Measurements from ENCODE around the gene ZFYVE9. TPM values are rescaled to one million over a fixed set of nuclear protein-coding genes. Genes with fewer than 3 reads are reported as not detected.

Gene ZFYVE9
- polyA plus RNA-seq, 1 experiment: 9.8 TPM

- no peaks in the 10 kb centered on the region; the same call in 1 of the 2 replicates for H3K27me3 ChIP-seq (ENCODE audit: control insufficient read depth, insufficient read depth, low read length)
- no peak overlapping the region for H3K4me3 ChIP-seq (ENCODE audit: low read depth, low read length)
- TF ChIP-seq, protein P1, sequence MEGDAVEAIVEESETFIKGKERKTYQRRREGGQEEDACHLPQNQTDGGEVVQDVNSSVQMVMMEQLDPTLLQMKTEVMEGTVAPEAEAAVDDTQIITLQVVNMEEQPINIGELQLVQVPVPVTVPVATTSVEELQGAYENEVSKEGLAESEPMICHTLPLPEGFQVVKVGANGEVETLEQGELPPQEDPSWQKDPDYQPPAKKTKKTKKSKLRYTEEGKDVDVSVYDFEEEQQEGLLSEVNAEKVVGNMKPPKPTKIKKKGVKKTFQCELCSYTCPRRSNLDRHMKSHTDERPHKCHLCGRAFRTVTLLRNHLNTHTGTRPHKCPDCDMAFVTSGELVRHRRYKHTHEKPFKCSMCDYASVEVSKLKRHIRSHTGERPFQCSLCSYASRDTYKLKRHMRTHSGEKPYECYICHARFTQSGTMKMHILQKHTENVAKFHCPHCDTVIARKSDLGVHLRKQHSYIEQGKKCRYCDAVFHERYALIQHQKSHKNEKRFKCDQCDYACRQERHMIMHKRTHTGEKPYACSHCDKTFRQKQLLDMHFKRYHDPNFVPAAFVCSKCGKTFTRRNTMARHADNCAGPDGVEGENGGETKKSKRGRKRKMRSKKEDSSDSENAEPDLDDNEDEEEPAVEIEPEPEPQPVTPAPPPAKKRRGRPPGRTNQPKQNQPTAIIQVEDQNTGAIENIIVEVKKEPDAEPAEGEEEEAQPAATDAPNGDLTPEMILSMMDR (IDR thresholded peaks at IDR 0.05; ENCODE audit: insufficient read depth, low read depth, low read length): no peak
- CTCF ChIA-PET: interaction anchor here (0.8 to 2.6 kb wide), 6 partner anchors 38 to 223 kb away, joined by 3 to 31 read pairs (median 4); no protein-coding TSS in a partner anchor
- DNase-seq (ENCODE audit: low read depth): no peak
- H3K36me3 ChIP-seq (ENCODE audit: control insufficient read depth, insufficient read depth, low read length): no peaks in the 10 kb centered on the region
- POLR2A ChIA-PET: no interaction called here
Observed at GRCh38 chr1:52125736-52126359, 16.0 kb upstream of the ZFYVE9 start.

DNA sequence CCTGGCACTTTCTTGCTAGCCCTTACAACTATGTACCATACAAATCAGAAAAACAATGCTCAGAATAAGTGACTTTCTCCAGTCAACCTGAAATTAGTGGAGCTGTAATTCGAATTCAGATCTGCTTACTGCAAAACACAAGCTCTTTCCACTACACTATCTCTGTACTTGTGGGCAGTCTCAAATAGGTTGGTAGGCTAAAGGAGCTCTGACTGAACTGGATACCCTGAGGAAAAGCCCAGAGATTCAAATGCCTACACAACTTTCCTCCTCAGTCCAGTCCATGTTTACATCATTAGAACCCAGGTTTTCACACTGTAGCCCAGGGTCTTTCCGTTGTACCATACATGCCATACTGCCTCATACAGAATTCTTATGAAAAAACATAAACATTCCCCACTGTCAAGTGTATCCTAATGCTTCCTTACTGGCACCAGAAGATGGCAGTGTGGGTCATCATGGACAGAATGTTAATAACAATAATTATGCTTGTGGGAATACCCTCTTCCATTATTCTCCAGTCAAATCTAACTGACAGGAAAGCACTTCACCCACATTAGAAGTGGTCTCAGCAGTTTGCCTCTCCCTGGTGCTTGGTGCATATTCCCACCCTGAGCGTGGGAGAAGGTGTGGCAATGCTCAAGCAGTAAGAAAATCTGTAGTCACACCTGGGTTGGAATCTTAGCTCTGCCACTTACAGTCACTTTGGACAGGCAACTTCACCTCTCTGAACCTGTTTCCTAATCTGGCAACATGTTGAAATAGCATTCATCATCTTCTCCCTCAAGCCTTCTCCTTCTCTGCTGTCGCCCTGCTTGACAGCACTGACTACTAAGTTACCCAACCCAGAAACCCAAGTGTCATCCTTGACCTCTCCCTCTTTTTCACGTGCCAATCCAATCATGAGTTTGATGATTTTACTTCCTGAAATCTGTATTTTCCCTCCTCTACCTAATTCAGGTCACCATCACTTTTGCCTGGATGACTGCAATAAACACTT, 14.4 kb upstream of the ZFYVE9 start:
- TF ChIP-seq, protein P1 (IDR thresholded peaks at IDR 0.05; ENCODE audit: insufficient read depth, low read depth, low read length): peak; percentile 85
- no peaks in the 10 kb centered on the region for H3K36me3 ChIP-seq (ENCODE audit: control insufficient read depth, insufficient read depth, low read length)
- no peak overlapping the region for H3K4me3 ChIP-seq (ENCODE audit: low read depth, low read length)
- CTCF ChIA-PET: interaction anchor here (0.6 to 2.9 kb wide), 29 partner anchors 10 to 673 kb away, joined by 3 to 31 read pairs (median 4); partner anchors contain the start of gene ZFYVE9
- DNase-seq (ENCODE audit: low read depth): no peak
- POLR2A ChIA-PET: interaction anchor here (0.6 kb wide), 1 partner anchor 20 kb away, joined by 3 read pairs; no protein-coding TSS in a partner anchor
- H3K27me3 ChIP-seq (ENCODE audit: control insufficient read depth, insufficient read depth, low read length): no peaks in the 10 kb centered on the region; the same call in 1 of the 2 replicates

- ChIA-PET CTCF (interaction anchor here (0.9 to 2.3 kb wide), 4 partner anchors 10 to 157 kb away, joined by 4 to 18 read pairs (median 7); no protein-coding TSS in a partner anchor), POLR2A (no interaction called here)
- no peak for DNase-seq (ENCODE audit: low read depth)
- TF ChIP-seq, protein P1 (IDR thresholded peaks at IDR 0.05; ENCODE audit: insufficient read depth, low read depth, low read length): no peak
- H3K27me3 ChIP-seq (ENCODE audit: control insufficient read depth, insufficient read depth, low read length): no peaks in the 10 kb centered on the region
- no peaks in the 10 kb centered on the region for H3K36me3 ChIP-seq (ENCODE audit: control insufficient read depth, insufficient read depth, low read length)
- no peak overlapping the region for H3K4me3 ChIP-seq (ENCODE audit: low read depth, low read length)
Observed at GRCh38 chr1:52139817-52140540, 1.9 kb upstream of the ZFYVE9 start.

DNA sequence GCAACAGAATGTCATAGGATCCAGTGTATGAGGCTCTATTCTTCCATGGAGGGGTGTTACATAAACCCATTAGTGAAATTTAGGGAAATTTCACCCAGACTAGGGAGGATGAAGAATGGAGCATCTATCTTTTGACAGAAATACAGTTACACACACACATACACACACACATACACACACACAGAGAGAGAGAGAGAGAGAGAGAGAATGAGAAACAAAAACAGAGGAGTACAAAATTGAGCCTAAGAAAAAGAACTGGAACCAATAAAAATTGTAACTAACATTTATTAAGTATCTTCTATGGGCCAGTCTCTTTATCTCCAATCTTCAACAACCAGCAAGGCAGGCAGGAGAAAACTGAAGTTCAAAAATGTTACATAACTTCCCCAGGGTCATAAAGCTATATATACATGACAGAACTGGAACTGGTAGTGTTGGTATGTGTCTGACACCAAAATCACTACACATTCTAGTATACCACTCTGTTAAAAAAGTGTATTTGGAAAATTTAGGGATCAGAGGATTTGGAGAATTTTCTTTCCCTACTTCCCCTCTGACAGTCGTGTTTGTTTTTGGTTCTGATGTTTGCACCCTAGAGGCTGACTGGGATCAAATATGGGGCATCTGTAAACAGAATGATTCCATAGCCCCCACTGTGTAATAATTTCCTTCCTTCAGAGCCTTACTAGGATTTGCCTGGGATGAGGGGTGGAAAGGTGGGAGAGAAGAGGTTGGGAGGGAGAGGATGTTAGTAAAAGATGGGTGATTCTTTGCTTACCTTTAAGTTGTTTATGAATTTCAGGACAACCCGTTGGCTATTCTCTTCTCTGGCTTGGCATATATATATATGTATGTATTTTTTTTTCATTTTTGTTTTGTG, 1.0 kb upstream of the ZFYVE9 start:
- no peak for DNase-seq (ENCODE audit: low read depth)
- CTCF ChIA-PET: interaction anchor here (0.9 to 2.3 kb wide), 4 partner anchors 9 to 156 kb away, joined by 4 to 18 read pairs (median 7); no protein-coding TSS in a partner anchor
- Histone ChIP-seq H3K36me3 (ENCODE audit: control insufficient read depth, insufficient read depth, low read length) (no peaks in the 10 kb centered on the region), H3K4me3 (ENCODE audit: low read depth, low read length) (no peak overlapping the region; the same call in 1 of the 2 replicates), H3K27me3 (ENCODE audit: control insufficient read depth, insufficient read depth, low read length) (no peaks in the 10 kb centered on the region)
- TF ChIP-seq, protein P1 (IDR thresholded peaks at IDR 0.05; ENCODE audit: insufficient read depth, low read depth, low read length): no peak
- POLR2A ChIA-PET: no interaction called here

Data from BJ (cell line).